ENCODE data around the gene TARBP1.

- TF ChIP-seq, protein P1, sequence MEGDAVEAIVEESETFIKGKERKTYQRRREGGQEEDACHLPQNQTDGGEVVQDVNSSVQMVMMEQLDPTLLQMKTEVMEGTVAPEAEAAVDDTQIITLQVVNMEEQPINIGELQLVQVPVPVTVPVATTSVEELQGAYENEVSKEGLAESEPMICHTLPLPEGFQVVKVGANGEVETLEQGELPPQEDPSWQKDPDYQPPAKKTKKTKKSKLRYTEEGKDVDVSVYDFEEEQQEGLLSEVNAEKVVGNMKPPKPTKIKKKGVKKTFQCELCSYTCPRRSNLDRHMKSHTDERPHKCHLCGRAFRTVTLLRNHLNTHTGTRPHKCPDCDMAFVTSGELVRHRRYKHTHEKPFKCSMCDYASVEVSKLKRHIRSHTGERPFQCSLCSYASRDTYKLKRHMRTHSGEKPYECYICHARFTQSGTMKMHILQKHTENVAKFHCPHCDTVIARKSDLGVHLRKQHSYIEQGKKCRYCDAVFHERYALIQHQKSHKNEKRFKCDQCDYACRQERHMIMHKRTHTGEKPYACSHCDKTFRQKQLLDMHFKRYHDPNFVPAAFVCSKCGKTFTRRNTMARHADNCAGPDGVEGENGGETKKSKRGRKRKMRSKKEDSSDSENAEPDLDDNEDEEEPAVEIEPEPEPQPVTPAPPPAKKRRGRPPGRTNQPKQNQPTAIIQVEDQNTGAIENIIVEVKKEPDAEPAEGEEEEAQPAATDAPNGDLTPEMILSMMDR (IDR thresholded peaks at IDR 0.05) = no peak
- no peak for TF ChIP-seq POLR2A (IDR thresholded peaks at IDR 0.05)
Measured at GRCh38 chr1:234488054-234489006, 9.4 kb upstream of the TARBP1 start.

Data from esophagus squamous epithelium (tissue), 4 donors.